Parathyroid adenoma (tissue), 2 donors: ENCODE results near the gene TENM3.

Experiments
- H2AFZ ChIP-seq: fragments of 300-600 bp; sonication (generic); one replicate; pipeline ENCODE4 v1.7.0; 2017; ENCODE audit warnings: antibody characterized with exemption, mild to moderate bottlenecking
- H3K27ac ChIP-seq: fragments of 300-600 bp; sonication (generic); one replicate; pipeline ENCODE4 v1.7.0; 2017
- H3K27me3 ChIP-seq: fragments of 300-600 bp; sonication (generic); one replicate; pipeline ENCODE4 v1.7.0; 2017; ENCODE audit warnings: low read length; ENCODE audit not compliant: control insufficient read depth, insufficient read depth
- H3K36me3 ChIP-seq: fragments of 300-600 bp; sonication (generic); one replicate; pipeline ENCODE4 v1.7.0; 2017; ENCODE audit warnings: low read length; ENCODE audit not compliant: control insufficient read depth, insufficient read depth
- H3K4me1 ChIP-seq: fragments of 300-600 bp; sonication (generic); one replicate; pipeline ENCODE4 v1.7.0; 2017; ENCODE audit warnings: control low read depth
- H3K4me2 ChIP-seq: fragments of 300-600 bp; sonication (generic); one replicate; pipeline ENCODE4 v1.7.0; 2017; ENCODE audit warnings: low read length
- H3K4me3 ChIP-seq: fragments of 300-600 bp; sonication (generic); one replicate; pipeline ENCODE4 v1.7.0; 2017; ENCODE audit warnings: low read depth, low read length
- H3K79me2 ChIP-seq: fragments of 300-600 bp; sonication (generic); one replicate; pipeline ENCODE4 v1.7.0; 2017; ENCODE audit warnings: control low read depth
- H3K9ac ChIP-seq: fragments of 300-600 bp; sonication (generic); one replicate; pipeline ENCODE4 v1.7.0; 2017; ENCODE audit warnings: mild to moderate bottlenecking
- H3K9me3 ChIP-seq: fragments of 300-600 bp; sonication (generic); one replicate; pipeline ENCODE4 v1.7.0; 2017; ENCODE audit warnings: low read length; ENCODE audit not compliant: control insufficient read depth
- CTCF ChIP-seq: fragments of 300-600 bp; sonication (generic); IDR thresholded peaks from one replicate; pipeline ENCODE4 v1.7.0; 2017; ENCODE audit warnings: antibody characterized with exemption, mild to moderate bottlenecking
- donor health status: primary hyperparathyroidism.

The TENM3 gene

GRCh38 chr4:182679533-182679932 lies 436.3 kb downstream of the TENM3 start:
- Histone ChIP-seq H2AFZ (no peak overlapping the region), H3K27ac (no peak overlapping the region), H3K79me2 (no peaks in the 10 kb centered on the region), H3K4me3 (no peak overlapping the region), H3K4me1 (no peaks in the 10 kb centered on the region), H3K9me3 (no peaks in the 10 kb centered on the region), H3K9ac (no peak overlapping the region), H3K36me3 (no peaks in the 10 kb centered on the region), H3K27me3 (no peaks in the 10 kb centered on the region), H3K4me2 (no peak overlapping the region)
- no peak for TF ChIP-seq CTCF

GRCh38 chr4:182680234-182680653 lies 437.0 kb downstream of the TENM3 start:
- TF ChIP-seq CTCF: no peak
- no peak overlapping the region for H3K9ac ChIP-seq
- H3K9me3 ChIP-seq: no peaks in the 10 kb centered on the region
- no peak overlapping the region for H3K4me2 ChIP-seq
- H3K4me3 ChIP-seq: no peak overlapping the region
- no peaks in the 10 kb centered on the region for H3K79me2 ChIP-seq
- H3K27ac ChIP-seq: no peak overlapping the region
- no peak overlapping the region for H2AFZ ChIP-seq
- no peaks in the 10 kb centered on the region for H3K27me3 ChIP-seq
- no peaks in the 10 kb centered on the region for H3K36me3 ChIP-seq
- no peaks in the 10 kb centered on the region for H3K4me1 ChIP-seq

GRCh38 chr4:182683661-182684060 lies 440.5 kb downstream of the TENM3 start:
- no peaks in the 10 kb centered on the region for H3K79me2 ChIP-seq
- no peak overlapping the region for H3K27ac ChIP-seq
- no peak overlapping the region for H3K4me2 ChIP-seq

GRCh38 chr4:182684796-182685195 lies 441.6 kb downstream of the TENM3 start:
- TF ChIP-seq CTCF: no peak

More at GRCh38 chr4:182683661-182684060, 440.5 kb downstream of the TENM3 start:
- Histone ChIP-seq H3K4me3 (no peak overlapping the region), H3K27me3 (no peaks in the 10 kb centered on the region), H3K4me1 (no peaks in the 10 kb centered on the region), H2AFZ (no peak overlapping the region), H3K9me3 (no peaks in the 10 kb centered on the region), H3K9ac (no peak overlapping the region), H3K36me3 (no peaks in the 10 kb centered on the region)
- no peak for TF ChIP-seq CTCF

GRCh38 chr4:182688081-182688480 lies 444.9 kb downstream of the TENM3 start:
- no peak overlapping the region for H2AFZ ChIP-seq
- TF ChIP-seq CTCF: no peak
- no peak overlapping the region for H3K27ac ChIP-seq
- H3K79me2 ChIP-seq: no peaks in the 10 kb centered on the region
- H3K9me3 ChIP-seq: no peaks in the 10 kb centered on the region
- no peak overlapping the region for H3K4me3 ChIP-seq
- H3K4me1 ChIP-seq: no peaks in the 10 kb centered on the region
- H3K4me2 ChIP-seq: no peak overlapping the region
- no peaks in the 10 kb centered on the region for H3K27me3 ChIP-seq
- no peaks in the 10 kb centered on the region for H3K36me3 ChIP-seq
- no peak overlapping the region for H3K9ac ChIP-seq

More at GRCh38 chr4:182684796-182685195, 441.6 kb downstream of the TENM3 start:
- no peak overlapping the region for H2AFZ ChIP-seq
- H3K4me1 ChIP-seq: no peaks in the 10 kb centered on the region
- no peaks in the 10 kb centered on the region for H3K79me2 ChIP-seq
- no peaks in the 10 kb centered on the region for H3K27me3 ChIP-seq
- H3K4me2 ChIP-seq: no peak overlapping the region
- H3K9ac ChIP-seq: no peak overlapping the region
- no peaks in the 10 kb centered on the region for H3K9me3 ChIP-seq
- no peaks in the 10 kb centered on the region for H3K36me3 ChIP-seq
- no peak overlapping the region for H3K27ac ChIP-seq
- no peak overlapping the region for H3K4me3 ChIP-seq
